Gastrocnemius medialis (tissue), 4 donors: Measurements from ENCODE around the gene GALNT15.

Source experiments
- POLR2A ChIP-seq, 2 donors: fragments of 450-650 bp; IDR thresholded peaks; one replicate each; pipeline ENCODE4 v1.6.1; 2017; ENCODE audit warnings: antibody characterized with exemption in 2 of 2, mild to moderate bottlenecking in 2 of 2, moderate library complexity in 2 of 2
- TF ChIP-seq, protein P1 (sequence below), 5 experiments: fragments of 450-650 bp in 3 of 5; fragments of 200-600 bp in 2 of 5; sonication (generic) in 2 of 5; IDR thresholded peaks in 4 of 5; conservative IDR thresholded peaks in 1 of 5; 1 replicate in 4 of 5; 2 replicates in 1 of 5; pipeline ENCODE4 v1.5.1; 2016 to 2019; ENCODE audit warnings: antibody characterized with exemption in 5 of 5, mild to moderate bottlenecking in 3 of 5, moderate library complexity in 3 of 5

GRCh38 chr3:16266714-16267113, 92.2 kb downstream of the GALNT15 start:
- TF ChIP-seq, protein P1, sequence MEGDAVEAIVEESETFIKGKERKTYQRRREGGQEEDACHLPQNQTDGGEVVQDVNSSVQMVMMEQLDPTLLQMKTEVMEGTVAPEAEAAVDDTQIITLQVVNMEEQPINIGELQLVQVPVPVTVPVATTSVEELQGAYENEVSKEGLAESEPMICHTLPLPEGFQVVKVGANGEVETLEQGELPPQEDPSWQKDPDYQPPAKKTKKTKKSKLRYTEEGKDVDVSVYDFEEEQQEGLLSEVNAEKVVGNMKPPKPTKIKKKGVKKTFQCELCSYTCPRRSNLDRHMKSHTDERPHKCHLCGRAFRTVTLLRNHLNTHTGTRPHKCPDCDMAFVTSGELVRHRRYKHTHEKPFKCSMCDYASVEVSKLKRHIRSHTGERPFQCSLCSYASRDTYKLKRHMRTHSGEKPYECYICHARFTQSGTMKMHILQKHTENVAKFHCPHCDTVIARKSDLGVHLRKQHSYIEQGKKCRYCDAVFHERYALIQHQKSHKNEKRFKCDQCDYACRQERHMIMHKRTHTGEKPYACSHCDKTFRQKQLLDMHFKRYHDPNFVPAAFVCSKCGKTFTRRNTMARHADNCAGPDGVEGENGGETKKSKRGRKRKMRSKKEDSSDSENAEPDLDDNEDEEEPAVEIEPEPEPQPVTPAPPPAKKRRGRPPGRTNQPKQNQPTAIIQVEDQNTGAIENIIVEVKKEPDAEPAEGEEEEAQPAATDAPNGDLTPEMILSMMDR (IDR thresholded peaks at IDR 0.05 in 4 of 5, conservative IDR thresholded peaks at IDR 0.05 in 1 of 5), result no peak
- no peak for TF ChIP-seq POLR2A (IDR thresholded peaks at IDR 0.05)
